Testis (tissue), 2 donors: ENCODE results near the gene KDELR3.

ENCODE experiments used
- POLR2A ChIP-seq: fragments of 450-650 bp; IDR thresholded peaks from one replicate; pipeline ENCODE4 v1.6.1; 2017; ENCODE audit warnings: antibody characterized with exemption, mild to moderate bottlenecking, moderate library complexity
- TF ChIP-seq, protein P1 (sequence below), 3 experiments: fragments of 450-650 bp in 2 of 3; fragments of 200-600 bp in 1 of 3; sonication (generic) in 1 of 3; IDR thresholded peaks; one replicate each; pipeline ENCODE4 v1.5.1; 2016 to 2019; ENCODE audit warnings: antibody characterized with exemption in 3 of 3, mild to moderate bottlenecking in 2 of 3, moderate library complexity in 1 of 3

DNA sequence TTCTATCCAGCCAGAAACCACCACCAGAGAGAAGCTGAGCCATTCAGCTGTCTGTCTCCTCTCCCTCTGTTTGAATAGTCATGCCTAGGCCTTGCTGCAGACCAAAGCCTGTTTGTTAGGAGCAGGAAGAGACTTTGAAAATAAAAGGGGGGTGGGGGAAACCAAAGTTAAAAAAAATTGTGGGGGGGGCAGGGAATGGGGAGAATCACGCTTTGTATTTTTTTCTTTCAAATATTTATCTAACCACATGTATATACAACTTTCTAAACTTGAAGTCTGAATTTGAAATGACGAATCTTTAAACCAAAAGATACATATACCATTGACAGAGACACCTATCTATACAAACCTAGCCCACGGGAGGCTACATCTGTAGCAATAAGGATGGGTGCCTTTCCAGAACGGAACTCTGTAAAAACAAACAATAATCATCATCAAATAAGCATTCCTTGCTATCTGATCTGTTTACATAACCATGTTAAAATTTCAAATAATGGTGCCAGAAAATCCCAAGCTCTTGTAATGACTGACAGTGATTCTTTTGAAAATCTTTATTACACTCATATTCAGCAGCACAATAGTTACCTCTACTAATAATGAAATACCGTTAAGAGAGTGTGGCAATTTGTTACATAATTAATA is 23.9 kb downstream of the KDELR3 start:
- TF ChIP-seq, protein P1, sequence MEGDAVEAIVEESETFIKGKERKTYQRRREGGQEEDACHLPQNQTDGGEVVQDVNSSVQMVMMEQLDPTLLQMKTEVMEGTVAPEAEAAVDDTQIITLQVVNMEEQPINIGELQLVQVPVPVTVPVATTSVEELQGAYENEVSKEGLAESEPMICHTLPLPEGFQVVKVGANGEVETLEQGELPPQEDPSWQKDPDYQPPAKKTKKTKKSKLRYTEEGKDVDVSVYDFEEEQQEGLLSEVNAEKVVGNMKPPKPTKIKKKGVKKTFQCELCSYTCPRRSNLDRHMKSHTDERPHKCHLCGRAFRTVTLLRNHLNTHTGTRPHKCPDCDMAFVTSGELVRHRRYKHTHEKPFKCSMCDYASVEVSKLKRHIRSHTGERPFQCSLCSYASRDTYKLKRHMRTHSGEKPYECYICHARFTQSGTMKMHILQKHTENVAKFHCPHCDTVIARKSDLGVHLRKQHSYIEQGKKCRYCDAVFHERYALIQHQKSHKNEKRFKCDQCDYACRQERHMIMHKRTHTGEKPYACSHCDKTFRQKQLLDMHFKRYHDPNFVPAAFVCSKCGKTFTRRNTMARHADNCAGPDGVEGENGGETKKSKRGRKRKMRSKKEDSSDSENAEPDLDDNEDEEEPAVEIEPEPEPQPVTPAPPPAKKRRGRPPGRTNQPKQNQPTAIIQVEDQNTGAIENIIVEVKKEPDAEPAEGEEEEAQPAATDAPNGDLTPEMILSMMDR (IDR thresholded peaks at IDR 0.05), result no peak
- no peak for TF ChIP-seq POLR2A
